HG03139 (cell line): ENCODE measurements around the gene NUP54.
A peak's percentile ranks its signal among the peaks of the same experiment; 100 is the strongest.

ENCODE experiments used
- ATAC-seq: cut with Tn5 transposase; IDR thresholded peaks from one replicate; pipeline ENCODE4 v1.9.1; 2021; ENCODE audit not compliant: unreplicated experiment

The NUP54 gene

DNA sequence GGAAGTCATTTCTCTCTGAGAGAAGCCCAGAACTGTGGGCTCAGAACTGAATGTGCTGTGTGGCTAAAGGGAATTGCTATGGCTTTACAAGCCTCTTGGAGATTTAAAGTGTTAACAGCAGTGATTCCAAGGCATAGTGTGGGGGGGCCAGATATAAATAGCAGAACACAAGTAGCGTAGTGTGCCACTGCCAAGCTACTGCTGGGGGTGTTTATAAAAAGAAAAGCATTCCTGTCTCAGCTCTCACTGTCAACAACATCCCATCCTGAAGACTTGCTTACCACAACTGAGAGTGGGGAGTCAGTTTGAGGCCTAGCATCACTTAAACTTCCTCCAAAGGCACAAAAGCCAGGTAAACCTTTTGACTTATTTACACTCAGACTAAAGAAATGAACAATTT, 73.7 kb downstream of the NUP54 start, which contains the start of gene ART3:
TSS of gene ART3 (plus strand) at position 242 of the 400 bp plus-strand sequence. CDS start 1,181 bp downstream, outside the sequence.
- ATAC-seq, result no peak

DNA sequence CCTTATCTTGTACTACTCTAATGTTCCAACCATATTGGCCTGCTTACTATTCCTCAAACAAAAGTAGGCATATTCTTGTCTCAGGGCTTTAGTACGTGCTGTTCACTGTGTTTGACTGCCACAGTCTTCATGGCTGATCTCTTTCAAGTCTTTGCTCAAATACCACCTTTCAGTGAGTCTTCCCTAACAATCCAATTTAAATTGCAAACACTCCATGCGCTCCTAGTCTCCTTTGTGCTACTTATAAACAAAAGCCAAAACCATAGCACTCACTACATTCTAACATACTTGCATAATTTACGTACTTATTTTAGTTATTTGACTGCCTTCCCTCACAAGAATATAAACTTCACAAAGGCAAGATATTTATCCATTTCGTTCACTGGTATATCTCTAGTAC, 75.4 kb downstream of the NUP54 start:
- no peak for ATAC-seq

DNA sequence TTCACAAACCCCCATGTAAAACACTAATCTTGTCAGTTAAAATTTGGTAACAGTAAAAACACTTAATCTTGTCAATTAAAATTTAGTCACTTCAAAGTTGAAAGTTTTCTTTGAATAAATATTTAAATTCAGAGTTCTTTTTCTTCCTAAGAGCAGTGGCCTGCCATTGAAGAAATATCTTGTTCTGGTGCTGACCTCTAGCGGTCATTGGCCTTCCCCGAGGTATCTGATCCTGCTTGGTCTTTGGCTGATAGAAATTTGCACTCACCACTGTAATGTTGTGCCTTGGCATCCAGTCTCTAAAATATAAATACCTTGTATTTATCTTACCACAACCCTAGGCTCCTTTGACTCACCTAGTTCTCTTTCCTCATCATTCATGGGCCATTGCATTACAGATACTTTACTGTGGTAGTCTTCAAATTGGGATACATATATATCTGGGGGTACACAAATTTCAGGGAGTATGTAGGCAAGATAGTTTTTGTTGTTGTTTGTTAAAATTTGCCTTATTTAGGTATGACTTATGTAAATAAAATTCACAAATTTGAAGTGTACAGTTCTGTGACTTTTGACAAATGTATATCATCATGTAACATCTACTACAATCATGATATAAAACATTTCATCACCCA, 80.4 kb downstream of the NUP54 start:
- ATAC-seq, result peak; percentile 79

DNA sequence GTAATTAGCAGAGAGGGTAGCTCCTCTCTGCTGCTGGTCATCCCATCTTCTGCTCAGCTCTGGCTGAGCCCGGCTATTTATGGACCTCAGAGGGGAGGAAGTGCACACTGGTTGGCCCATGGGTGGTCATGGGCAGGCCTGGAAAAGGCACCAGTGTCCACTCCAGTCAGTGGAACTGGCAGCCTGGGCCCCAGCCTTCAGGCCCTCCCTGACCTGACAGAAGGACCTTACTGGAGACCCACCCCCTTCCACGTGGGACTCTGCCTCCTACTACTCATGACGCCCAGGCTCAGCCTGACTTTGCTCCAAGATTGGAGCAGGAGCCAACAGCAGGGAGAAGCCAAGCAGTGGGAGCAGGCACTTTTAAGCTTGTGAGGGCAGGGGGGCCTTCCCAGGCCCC, 81.7 kb downstream of the NUP54 start:
- ATAC-seq, result no peak
